Stimulated activated CD8-positive, alpha-beta memory T cell treated with anti-CD3 and anti-CD28 coated beads, Interleukin-4, amount 100 ng/mL, for 48 hours (primary cell): Measurements from ENCODE around the gene UAP1L1.

Experiments
- DNase-seq: peaks from one replicate; pipeline ENCODE4 v3.0.0-alpha.2; 2020

UAP1L1 gene

GRCh38 chr9:137042751-137043727, 34.3 kb upstream of the UAP1L1 start:
- no peak for DNase-seq

- no peak for DNase-seq
These were observed 33.3 kb upstream of the UAP1L1 start for GRCh38 chr9:137044037-137044436.

DNA sequence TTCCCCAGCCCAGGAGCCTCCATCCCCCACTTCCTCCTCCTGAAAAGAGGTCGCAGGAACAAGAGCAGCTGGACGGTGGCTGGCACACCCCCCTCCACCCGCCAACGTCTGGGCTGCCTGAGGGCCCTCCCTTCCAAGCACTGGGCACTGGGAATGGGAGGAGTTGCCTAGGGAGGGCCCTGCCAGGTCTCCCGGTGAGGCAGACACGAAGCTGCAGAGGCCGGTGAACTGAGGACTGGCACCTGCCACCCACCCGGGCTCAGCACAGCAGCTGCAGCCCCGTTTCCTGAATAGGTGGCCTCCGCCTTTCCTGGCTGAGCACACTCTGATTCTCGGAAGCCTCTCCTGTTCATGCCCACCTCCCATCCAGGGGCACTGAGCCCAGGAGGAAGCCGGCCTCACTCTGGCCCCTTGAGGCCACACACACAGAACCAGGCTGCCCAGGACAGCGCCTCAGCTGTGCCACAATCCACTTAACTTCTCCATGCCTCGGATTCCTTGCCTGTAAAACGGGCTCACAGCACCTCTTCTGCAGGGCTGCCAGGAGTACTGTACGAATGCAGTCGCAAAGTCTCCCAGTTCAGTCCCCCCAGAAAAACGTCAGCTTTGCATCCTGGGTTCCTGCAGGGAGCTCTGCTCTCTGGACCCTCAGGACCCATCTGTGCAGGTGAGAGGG, 32.7 kb upstream of the UAP1L1 start:
- no peak for DNase-seq

GRCh38 chr9:137045294-137046087, 31.8 kb upstream of the UAP1L1 start:
- DNase-seq: peak; percentile 37

GRCh38 chr9:137046088-137046787, 31.1 kb upstream of the UAP1L1 start, which contains the start of gene NPDC1:
Gene NPDC1, minus strand, starts transcription at chr9:137046177. Its CDS starts 188 bp downstream, at chr9:137045989.
- DNase-seq: peak; percentile 90

DNA sequence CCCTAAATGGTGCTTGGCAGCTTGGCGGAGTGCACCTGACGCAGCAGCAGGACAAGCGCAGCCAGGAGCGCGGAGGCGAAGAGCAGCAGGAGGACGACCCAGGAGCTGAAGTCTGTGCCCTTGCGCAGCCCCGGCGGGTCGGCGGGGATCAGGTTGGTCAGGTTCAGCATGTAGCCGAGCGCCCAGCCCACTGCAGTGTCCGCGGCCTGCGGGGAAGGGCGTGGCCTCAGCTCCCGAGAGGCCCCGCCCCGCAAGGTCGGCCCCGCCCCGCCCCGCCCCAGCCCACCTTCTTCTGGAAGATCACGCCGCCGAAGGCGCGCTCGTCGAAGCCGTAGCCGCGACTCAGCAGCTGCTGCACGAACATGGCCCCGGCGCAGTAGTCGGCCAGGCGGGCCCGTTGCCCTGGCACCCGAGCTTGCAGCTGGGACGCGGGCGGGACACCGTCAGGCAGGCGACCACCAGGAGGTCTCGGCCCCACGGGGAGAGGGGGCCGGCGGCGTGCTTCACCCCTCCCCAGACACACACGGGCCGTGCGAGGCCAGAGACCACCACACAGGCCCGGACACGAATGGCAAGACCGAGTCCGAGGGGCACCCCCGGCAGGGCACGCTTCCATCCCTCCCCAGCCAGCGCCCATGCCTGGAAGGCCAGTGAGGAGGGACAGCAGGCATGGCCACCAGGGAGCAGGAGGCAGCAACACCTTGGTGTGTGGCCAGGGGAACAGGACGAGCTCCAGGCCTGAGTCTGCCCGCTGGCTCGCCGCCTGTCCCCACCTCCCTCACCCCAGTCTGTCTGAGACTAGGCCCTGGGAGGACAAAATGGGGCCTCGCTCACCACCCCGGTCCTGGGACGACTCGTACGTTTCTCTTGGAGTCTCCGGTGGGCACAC, 28.4 kb upstream of the UAP1L1 start:
- no peak for DNase-seq

DNA sequence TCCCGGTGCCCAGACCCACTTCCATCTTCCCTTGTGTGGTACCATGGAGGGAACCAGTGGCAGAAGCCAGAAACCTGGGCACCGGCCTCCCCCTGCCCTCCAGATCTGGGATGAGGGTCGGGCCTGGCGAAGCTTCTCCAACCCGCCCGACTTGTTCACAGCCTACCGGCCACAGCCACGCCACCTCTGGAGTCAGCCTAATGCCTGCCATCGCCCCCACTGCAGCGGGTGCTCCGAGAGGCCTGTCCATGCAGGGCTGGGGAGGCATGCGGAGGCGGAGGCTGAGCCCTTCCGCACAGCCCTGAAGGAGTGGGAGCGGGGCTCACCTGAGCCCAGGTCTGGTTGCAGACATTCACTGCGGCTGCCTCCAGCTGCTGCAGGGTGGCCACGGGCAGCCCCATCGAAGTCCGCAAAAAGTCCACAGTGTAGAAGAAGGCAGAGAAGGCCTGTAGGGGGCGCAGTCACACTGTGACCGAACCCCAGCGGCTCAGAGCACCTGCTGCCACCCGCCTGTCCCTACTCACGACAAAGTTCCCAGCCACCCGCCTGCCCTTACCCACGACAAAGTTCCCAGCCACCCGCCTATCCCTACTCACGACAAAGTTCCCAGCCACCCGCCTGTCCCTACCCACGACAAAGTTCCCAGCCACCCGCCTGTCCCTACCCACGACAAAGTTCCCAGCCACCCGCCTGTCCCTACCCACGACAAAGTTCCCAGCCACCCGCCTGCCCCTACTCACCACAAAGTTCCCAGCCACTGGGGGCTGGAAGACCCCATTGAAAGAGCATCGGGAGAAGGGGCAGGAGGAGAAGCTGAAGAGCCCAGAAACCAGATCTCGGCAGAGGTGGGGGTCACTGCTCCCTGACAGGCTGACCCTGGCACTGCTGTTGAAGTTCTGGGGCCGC, 27.5 kb upstream of the UAP1L1 start:
- DNase-seq: peak; percentile 88

DNA sequence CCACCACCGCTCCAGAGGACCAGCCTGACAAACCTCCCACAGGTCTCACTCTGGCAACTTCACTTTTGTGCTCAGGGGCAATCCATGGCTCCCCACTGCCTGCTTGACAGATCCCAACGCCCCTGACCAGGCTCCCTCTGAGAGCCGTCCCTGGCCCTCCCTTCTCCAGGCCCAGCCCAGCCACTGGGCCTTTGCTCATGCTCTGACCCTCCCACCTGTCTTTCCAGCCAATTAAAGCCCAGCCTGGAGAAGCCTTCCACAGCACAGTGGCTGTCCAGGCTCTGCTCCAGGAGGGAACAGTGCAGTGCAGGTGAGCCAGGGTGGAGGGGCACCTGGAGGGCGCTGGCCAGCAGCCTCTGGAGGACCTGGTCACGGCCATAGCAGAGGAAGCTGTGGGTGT, 26.7 kb upstream of the UAP1L1 start:
- no peak for DNase-seq

DNA sequence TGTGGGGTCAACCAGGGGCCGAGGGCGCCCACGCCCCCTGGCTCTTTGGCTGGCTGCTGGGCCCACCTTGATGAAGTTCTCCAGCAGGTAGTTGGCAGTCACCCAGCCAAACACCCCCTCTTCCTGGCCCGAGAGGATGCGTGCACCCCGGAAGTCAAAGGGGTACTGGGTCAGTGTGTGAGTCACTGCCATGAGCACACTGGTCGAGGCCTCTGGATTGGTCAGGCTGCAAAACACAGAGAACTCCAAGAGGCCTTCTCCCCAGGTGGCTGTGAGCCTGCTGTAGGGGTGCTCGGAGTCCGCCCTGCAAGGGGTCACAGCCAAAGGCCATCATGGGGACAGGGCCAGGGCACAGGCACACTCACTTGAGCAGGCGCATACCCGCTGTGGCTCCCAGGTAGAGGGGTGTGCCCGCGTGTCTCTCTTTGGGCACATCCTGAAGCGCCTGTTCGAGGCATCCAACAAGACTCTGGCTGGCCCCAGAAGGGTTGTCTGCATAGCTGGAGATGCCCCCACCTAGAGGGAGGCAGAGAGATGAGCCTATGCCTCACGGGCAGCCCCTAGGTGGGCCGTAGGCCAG, 26.1 kb upstream of the UAP1L1 start:
- DNase-seq: no peak

DNA sequence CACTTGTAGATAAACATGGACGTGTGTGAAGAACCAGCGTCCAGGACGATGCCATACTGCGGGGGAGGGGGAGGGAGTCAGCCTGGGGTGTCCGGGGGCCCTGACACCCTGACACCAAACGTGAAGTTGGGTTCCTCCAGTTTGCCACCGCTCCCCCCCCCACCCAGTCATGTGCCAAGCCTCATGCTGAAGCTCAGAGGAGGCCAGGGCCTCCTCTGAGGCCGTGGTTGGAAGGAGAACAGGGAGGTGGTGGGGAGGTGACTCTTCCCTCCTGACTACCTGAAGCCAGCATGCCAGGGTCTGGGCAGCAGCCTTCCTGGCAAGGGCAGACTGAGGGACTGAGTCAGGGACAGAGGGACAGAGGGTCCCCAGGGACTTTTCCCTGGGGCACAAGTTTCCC, 25.0 kb upstream of the UAP1L1 start:
- no peak for DNase-seq

DNA sequence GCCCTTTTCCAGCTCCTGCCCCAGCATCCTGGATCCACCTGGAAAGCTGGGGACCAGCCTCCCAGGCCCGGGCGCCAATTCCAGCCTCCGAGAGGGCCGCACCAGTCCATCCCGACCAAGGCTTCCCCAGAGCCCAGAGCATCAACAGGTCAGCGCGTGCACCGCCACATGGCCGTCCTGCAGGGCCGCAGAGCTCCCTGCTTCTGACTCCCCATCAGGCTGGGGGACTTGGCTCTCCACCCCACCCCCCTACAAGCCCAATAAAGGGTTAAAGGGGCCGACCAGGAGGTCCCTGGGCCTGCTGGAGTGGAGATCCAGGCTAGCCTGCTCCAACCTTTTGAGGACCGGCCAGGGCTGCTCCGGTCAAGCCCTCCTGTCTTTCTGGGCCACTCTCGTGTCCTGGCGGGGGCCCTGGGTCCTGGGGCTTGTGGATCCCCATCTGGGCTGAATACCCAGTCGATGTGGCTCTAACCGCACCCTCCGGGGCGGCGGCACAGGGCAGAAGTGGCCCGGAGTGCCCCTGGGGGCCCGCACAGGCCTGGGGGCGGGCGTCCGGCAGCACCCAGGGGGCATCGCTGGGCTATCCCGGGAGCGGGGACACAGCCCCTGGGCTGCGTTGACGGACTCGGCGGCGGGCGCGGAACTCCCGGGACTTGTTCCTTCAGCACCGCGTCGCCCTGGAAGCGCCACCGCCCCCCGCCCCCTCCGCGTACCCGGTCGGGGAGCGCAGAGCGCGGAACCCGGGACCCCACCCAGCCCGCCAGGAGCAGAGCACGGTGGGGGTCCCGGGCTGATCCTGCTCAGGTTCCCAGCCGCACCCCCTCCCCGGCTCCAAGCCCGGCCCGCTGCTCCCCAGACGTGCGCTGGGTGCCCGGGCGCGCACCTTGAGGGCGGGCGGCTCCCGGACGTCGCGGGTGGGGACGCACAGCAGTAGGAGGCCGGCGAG, 24.0 kb upstream of the UAP1L1 start:
- DNase-seq: no peak

DNA sequence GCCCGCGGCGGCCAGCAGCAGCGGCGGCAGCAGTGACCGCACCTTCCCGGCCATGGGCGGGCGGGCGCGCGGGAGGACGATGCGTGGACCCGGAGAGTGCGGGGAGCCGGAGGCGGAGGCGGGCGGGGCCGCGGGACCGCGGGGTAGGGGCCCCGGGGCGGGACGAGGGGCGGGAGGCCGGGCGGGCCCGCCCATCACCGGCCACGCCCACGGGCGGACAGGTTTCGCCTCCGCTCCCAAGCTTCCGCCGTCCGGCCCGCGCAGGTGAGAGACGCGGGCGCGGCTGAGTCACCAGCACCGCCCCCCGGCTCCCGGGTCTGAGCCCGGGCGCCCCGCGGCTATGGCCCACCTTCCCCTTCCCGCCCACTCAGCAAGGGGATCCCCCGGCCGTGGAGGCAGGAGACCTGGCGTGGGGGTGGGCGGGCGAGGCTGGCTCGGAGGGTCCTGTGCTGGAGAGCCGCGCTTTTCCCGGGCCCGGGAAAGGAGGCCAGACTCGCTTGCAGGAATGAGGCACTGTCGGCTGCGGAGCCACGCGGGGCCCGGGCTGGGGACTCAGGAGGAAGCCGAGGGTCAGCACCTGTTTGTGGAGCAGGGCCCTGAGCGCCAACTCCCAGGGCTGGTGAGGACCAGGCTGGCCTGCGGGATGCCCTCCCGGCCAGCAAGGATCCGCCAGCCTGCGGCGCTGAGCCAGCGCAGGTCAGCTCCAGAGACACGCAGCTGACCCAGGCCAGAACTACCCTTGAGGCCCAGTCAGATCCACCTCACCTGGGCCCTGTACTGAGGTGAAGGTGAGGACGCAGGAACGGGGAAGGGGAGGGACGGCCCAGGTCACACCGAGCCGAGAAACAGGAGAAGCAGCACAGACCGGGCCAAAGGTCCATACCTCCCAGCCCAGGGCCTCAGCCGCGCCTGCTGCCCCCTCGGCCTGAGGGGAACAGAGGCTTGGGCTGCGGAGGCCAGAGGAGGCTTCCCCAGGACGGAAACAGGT, 23.1 kb upstream of the UAP1L1 start, which contains the start of gene ENTPD2:
ENTPD2 (minus strand) TSS at position 118 of the 988 bp plus-strand sequence; CDS start at position 54, 64 bp downstream.
- DNase-seq: peak; percentile 62

- DNase-seq: no peak
These were observed 22.4 kb upstream of the UAP1L1 start for GRCh38 chr9:137054932-137055384.

GRCh38 chr9:137055385-137056364, 21.6 kb upstream of the UAP1L1 start:
- DNase-seq: no peak

- DNase-seq: no peak
These were observed 20.4 kb upstream of the UAP1L1 start for GRCh38 chr9:137056739-137057415.
